ENCODE results near the gene RPP25L. TPM values are rescaled to one million over a fixed set of nuclear protein-coding genes. Genes with fewer than 3 reads are reported as not detected.

The RPP25L gene
- total RNA-seq, 4 donors from 2014 or later: 25.1 to 37.4 (median 28.0) TPM

DNA sequence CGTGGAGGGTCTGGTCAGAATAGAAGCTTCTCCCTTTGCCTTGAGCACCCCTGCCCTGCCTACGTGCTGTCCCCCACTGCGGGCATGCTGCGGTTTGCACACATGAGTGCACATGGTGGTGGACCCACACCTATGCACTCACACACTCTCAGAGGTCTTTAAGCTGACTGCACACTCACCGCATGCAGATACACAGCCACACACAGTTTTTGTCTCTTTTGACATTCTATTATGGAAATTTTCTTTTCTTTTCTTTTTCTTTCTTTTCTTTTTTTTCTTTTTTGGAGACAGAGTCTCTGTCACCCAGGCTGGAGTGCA lies 17.6 kb upstream of the RPP25L start:
- TF ChIP-seq, protein P1, sequence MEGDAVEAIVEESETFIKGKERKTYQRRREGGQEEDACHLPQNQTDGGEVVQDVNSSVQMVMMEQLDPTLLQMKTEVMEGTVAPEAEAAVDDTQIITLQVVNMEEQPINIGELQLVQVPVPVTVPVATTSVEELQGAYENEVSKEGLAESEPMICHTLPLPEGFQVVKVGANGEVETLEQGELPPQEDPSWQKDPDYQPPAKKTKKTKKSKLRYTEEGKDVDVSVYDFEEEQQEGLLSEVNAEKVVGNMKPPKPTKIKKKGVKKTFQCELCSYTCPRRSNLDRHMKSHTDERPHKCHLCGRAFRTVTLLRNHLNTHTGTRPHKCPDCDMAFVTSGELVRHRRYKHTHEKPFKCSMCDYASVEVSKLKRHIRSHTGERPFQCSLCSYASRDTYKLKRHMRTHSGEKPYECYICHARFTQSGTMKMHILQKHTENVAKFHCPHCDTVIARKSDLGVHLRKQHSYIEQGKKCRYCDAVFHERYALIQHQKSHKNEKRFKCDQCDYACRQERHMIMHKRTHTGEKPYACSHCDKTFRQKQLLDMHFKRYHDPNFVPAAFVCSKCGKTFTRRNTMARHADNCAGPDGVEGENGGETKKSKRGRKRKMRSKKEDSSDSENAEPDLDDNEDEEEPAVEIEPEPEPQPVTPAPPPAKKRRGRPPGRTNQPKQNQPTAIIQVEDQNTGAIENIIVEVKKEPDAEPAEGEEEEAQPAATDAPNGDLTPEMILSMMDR (IDR thresholded peaks at IDR 0.05): no peak
- TF ChIP-seq POLR2A (IDR thresholded peaks at IDR 0.05): no peak
- Histone ChIP-seq H3K27ac (no peak overlapping the region), H3K36me3 (no peaks in the 10 kb centered on the region), H3K4me1 (peaks cover 0 to 34% (median 17%) of the 10 kb centered on the region in 3 donors), H3K4me3 (no peak overlapping the region), H3K27me3 (peaks cover under 1 to 67% (median 25%) of the 10 kb centered on the region in 4 donors), H3K9me3 (no peaks in the 10 kb centered on the region)
- 15 to 26% methylated on average over 5 of the region's 5 CpGs for WGBS, 2 donors
- intact Hi-C loops (cut with DNase I): no loop called here
- no peak for DNase-seq

GRCh38 chr9:34628656-34629490 lies 17.0 kb upstream of the RPP25L start, which contains the start of gene ARID3C:
Gene ARID3C (minus strand): TSS chr9:34629066. CDS start chr9:34628014, 1,052 bp downstream.
- Histone ChIP-seq H3K4me3 (peak within 1 kb of the TSS; percentile 22 to 71 (median 46)), H3K27me3 (peaks cover 3 to 73% (median 31%) of the 10 kb centered on the region in 4 donors), H3K9me3 (no peaks in the 10 kb centered on the region), H3K4me1 (peaks cover 0 to 36% (median 17%) of the 10 kb centered on the region in 3 donors), H3K27ac (no peak within 1 kb of the TSS), H3K36me3 (no peaks in the 10 kb centered on the region)
- intact Hi-C loops (cut with DNase I): no loop called here
- 0 to 1% methylated on average over 22 to 34 of the region's 69 CpGs for WGBS, 2 donors
- TF ChIP-seq, protein P1 (IDR thresholded peaks at IDR 0.05): peak in 1 of 6 experiments; percentile 4
- no peak for TF ChIP-seq POLR2A (IDR thresholded peaks at IDR 0.05)
- DNase-seq: no peak

DNA sequence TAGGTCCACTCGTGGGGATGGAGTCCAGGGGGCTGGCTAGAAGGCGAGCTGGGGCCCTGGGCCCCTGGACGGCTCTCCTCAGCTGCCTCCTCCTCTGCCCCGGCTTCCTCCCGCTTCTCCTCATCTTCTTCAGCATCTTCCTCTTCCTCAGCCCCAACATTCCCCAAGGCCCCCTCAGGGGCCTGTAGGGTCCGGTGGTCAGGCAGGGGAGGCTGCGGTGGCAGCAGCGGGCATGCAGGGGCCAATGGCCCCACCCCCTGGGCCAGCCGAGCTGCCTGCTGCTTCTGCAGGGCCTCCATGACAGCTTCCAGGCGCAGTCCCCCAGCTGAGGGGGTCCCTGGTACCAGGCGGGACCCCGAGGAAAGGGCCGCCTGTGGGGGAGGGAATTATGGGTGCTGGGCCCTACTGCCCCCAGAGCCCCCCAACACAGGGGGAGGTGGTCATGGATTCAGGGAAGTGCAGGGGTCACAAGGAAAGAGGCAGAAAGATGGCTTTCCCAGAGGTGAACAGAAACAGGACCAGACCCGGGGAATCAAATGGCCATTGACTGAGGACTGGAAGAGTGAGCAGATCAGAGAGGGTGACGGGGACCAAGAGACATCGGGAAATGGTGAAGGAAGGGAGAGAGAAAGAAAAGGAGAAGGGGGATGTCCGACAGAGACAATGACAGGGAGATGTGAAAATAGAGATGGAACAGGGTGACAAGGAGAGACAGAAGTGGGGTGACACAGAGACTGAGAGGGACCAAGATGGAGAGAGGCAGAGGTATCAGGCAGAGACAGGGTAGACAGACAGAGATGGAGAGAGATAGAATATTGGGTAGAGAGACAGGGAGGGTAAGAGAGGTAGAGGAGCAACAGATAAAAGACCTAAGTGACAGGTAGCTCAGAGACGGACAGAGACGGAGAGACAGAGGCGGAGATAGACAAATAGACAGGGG lies 16.1 kb upstream of the RPP25L start:
- H3K27ac ChIP-seq: no peak overlapping the region
- intact Hi-C loops (cut with DNase I): no loop called here
- no peaks in the 10 kb centered on the region for H3K36me3 ChIP-seq
- TF ChIP-seq, protein P1 (IDR thresholded peaks at IDR 0.05): no peak
- TF ChIP-seq POLR2A (IDR thresholded peaks at IDR 0.05): no peak
- 36 to 55% methylated on average over 12 to 16 of the region's 20 CpGs for WGBS, 2 donors
- peak overlapping the region; percentile 22 to 71 (median 46) for H3K4me3 ChIP-seq
- H3K4me1 ChIP-seq: peaks cover 7 to 41% (median 23%) of the 10 kb centered on the region in 3 donors
- no peaks in the 10 kb centered on the region for H3K9me3 ChIP-seq
- DNase-seq: no peak
- H3K27me3 ChIP-seq: peaks cover 3 to 82% (median 38%) of the 10 kb centered on the region in 4 donors

- 63 to 65% methylated on average over 3 of the region's 3 CpGs for WGBS, 2 donors
- no peak for TF ChIP-seq POLR2A (IDR thresholded peaks at IDR 0.05)
Measured at GRCh38 chr9:34625186-34625486, 13.2 kb upstream of the RPP25L start.

GRCh38 chr9:34624475-34625185 lies 12.7 kb upstream of the RPP25L start:
- no peak overlapping the region for H3K4me3 ChIP-seq
- H3K27me3 ChIP-seq: peaks cover 3 to 80% (median 36%) of the 10 kb centered on the region in 4 donors
- H3K27ac ChIP-seq: no peak overlapping the region
- H3K9me3 ChIP-seq: no peaks in the 10 kb centered on the region
- peaks cover 14 to 53% (median 25%) of the 10 kb centered on the region in 3 donors for H3K4me1 ChIP-seq
- no peaks in the 10 kb centered on the region for H3K36me3 ChIP-seq
- TF ChIP-seq, protein P1 (IDR thresholded peaks at IDR 0.05): no peak
- no peak for TF ChIP-seq POLR2A (IDR thresholded peaks at IDR 0.05)
- 49 to 53% methylated on average over 5 to 12 of the region's 39 CpGs for WGBS, 2 donors
- intact Hi-C loops (cut with DNase I): no loop called here
- no peak for DNase-seq

More at GRCh38 chr9:34625186-34625486, 13.2 kb upstream of the RPP25L start:
- Histone ChIP-seq H3K4me1 (peaks cover 11 to 49% (median 23%) of the 10 kb centered on the region in 3 donors), H3K27ac (no peak overlapping the region), H3K9me3 (no peaks in the 10 kb centered on the region), H3K36me3 (no peaks in the 10 kb centered on the region), H3K27me3 (peaks cover 3 to 86% (median 37%) of the 10 kb centered on the region in 4 donors), H3K4me3 (no peak overlapping the region)
- intact Hi-C loops (cut with DNase I): no loop called here
- DNase-seq: no peak

Measured in esophagus squamous epithelium (tissue), 5 donors.